Stimulated activated CD8-positive, alpha-beta memory T cell treated with anti-CD3 and anti-CD28 coated beads, Interleukin-4, amount 100 ng/mL, for 48 hours (primary cell): ENCODE measurements around the gene CYP11A1.

Experiments
- DNase-seq: peaks from one replicate; pipeline ENCODE4 v3.0.0-alpha.2; 2020

The CYP11A1 gene

GRCh38 chr15:74367296-74367854 is at the start of gene CYP11A1:
TSS of gene CYP11A1 (minus strand) at chr15:74367646. CDS start at chr15:74367585, 61 bp downstream.
- DNase-seq: no peak

GRCh38 chr15:74417225-74417624 is 49.8 kb upstream of the CYP11A1 start:
- no peak for DNase-seq

GRCh38 chr15:74415966-74416916 is 48.8 kb upstream of the CYP11A1 start:
- DNase-seq: no peak

- DNase-seq: no peak
Measured at GRCh38 chr15:74414603-74415338, 47.3 kb upstream of the CYP11A1 start.

GRCh38 chr15:74414081-74414580 is 46.7 kb upstream of the CYP11A1 start:
- no peak for DNase-seq

- no peak for DNase-seq
Measured at GRCh38 chr15:74413350-74414080, 46.1 kb upstream of the CYP11A1 start.

- DNase-seq: no peak
Measured at GRCh38 chr15:74412159-74412558, 44.7 kb upstream of the CYP11A1 start.

- DNase-seq: no peak
Measured at GRCh38 chr15:74411686-74412085, 44.2 kb upstream of the CYP11A1 start.

- DNase-seq: no peak
Measured at GRCh38 chr15:74410502-74410901, 43.1 kb upstream of the CYP11A1 start.

- DNase-seq: no peak
Measured at GRCh38 chr15:74409225-74409624, 41.8 kb upstream of the CYP11A1 start.

GRCh38 chr15:74408815-74409214 is 41.4 kb upstream of the CYP11A1 start:
- no peak for DNase-seq

- DNase-seq: no peak
Measured at GRCh38 chr15:74408385-74408784, 40.9 kb upstream of the CYP11A1 start.

GRCh38 chr15:74406992-74407705 is 39.7 kb upstream of the CYP11A1 start:
- DNase-seq: peak; percentile 34

- no peak for DNase-seq
Measured at GRCh38 chr15:74406517-74406916, 39.1 kb upstream of the CYP11A1 start.

GRCh38 chr15:74405823-74406222 is 38.4 kb upstream of the CYP11A1 start:
- no peak for DNase-seq

GRCh38 chr15:74403991-74404563 is 36.6 kb upstream of the CYP11A1 start:
- DNase-seq: peak; percentile 66

GRCh38 chr15:74403588-74403919 is 36.1 kb upstream of the CYP11A1 start:
- no peak for DNase-seq

GRCh38 chr15:74402873-74403587 is 35.6 kb upstream of the CYP11A1 start:
- peak; percentile 90 for DNase-seq

GRCh38 chr15:74402337-74402841 is 34.9 kb upstream of the CYP11A1 start:
- DNase-seq: no peak

- DNase-seq: peak; percentile 71
Measured at GRCh38 chr15:74400915-74401757, 33.7 kb upstream of the CYP11A1 start.
